Adrenal gland (tissue), 5 donors: Measurements from ENCODE around the gene ATP6V0E1.

Experiments
- POLR2A ChIP-seq, 2 donors: fragments of 450-650 bp; IDR thresholded peaks; one replicate each; pipeline ENCODE4 v1.6.1; 2017; ENCODE audit warnings: antibody characterized with exemption in 2 of 2, mild to moderate bottlenecking in 2 of 2, moderate library complexity in 1 of 2
- TF ChIP-seq, protein P1 (sequence below), 6 experiments: fragments of 450-650 bp in 4 of 6; fragments of 200-600 bp in 2 of 6; sonication (generic) in 1 of 6; IDR thresholded peaks; 1 replicate in 5 of 6; 2 replicates in 1 of 6; pipeline versions ENCODE4 v1.5.1 to v1.8.0; 2016 to 2021; ENCODE audit warnings: antibody characterized with exemption in 6 of 6, mild to moderate bottlenecking in 2 of 6, moderate library complexity in 1 of 6
- donor health status: DM: no; HTN: no; CAD: no.

DNA sequence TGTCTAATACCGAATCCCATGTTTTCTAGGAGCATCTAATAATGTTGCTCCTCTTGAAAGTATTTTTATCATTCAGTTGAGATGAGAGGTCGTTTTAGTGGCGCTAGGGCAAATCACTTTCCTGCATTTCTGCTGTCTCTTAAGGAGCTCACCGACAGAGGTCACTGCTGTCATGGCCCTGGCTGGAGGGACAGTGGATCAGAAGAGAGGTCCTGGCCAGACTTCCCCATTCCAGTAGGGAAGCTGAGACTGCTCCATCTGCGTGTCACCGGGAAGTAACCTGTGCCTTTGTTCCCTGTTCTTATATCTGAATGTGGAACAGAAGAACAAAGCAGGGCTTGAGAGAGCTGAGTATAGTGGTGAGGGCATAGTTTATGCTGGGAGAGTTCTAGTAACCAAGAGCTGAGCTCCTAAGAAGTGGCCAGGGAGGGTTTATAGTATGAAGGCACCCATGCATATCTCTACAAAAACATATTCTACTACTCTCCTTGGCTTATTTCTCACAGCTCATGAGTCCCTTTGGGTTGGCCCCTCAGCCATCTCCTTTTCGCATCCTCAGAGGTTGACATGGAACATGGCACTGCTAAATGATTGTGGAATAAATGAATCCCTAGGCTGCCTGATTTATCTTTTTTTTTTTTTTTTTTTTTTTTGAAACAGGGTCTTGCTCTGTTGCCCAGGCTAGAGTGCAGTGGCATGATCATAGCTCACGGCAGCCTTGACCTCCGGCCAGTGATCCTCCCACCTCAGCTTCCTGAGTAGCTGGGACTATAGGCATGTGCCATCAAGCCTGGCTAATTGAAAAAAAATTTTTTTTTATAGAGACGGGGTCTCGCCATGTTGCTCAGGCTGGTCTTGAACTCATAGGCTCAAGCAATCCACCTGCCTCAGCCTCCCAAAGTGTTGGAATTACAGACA lies 27.2 kb downstream of the ATP6V0E1 start:
- TF ChIP-seq, protein P1, sequence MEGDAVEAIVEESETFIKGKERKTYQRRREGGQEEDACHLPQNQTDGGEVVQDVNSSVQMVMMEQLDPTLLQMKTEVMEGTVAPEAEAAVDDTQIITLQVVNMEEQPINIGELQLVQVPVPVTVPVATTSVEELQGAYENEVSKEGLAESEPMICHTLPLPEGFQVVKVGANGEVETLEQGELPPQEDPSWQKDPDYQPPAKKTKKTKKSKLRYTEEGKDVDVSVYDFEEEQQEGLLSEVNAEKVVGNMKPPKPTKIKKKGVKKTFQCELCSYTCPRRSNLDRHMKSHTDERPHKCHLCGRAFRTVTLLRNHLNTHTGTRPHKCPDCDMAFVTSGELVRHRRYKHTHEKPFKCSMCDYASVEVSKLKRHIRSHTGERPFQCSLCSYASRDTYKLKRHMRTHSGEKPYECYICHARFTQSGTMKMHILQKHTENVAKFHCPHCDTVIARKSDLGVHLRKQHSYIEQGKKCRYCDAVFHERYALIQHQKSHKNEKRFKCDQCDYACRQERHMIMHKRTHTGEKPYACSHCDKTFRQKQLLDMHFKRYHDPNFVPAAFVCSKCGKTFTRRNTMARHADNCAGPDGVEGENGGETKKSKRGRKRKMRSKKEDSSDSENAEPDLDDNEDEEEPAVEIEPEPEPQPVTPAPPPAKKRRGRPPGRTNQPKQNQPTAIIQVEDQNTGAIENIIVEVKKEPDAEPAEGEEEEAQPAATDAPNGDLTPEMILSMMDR (IDR thresholded peaks at IDR 0.05), result peak; percentile 30 to 61 (median 58)
- no peak for TF ChIP-seq POLR2A (IDR thresholded peaks at IDR 0.05)
